ENCODE data around the gene MAN1C1.

Gene MAN1C1

GRCh38 chr1:25666460-25666859 lies 49.9 kb downstream of the MAN1C1 start:
- Histone ChIP-seq H3K36me3 (replicated peaks; ENCODE audit: low read depth, low read length) (no peaks in the 10 kb centered on the region), H3K9ac (ENCODE audit: low read length) (no peak overlapping the region), H3K4me3 (ENCODE audit: low read length) (no peak overlapping the region), H3K27me3 (ENCODE audit: low read depth, low read length) (no peaks in the 10 kb centered on the region), H3K79me2 (ENCODE audit: low read length) (no peaks in the 10 kb centered on the region), H3K4me1 (ENCODE audit: low read length) (no peaks in the 10 kb centered on the region), H4K20me1 (ENCODE audit: insufficient read depth, low read length) (no peaks in the 10 kb centered on the region), H2AFZ (ENCODE audit: low read depth, low read length) (no peak overlapping the region), H3K27ac (ENCODE audit: low read length) (no peak overlapping the region), H3K9me3 (ENCODE audit: insufficient read depth, low read length) (no peaks in the 10 kb centered on the region), H3K4me2 (ENCODE audit: low read length) (no peak overlapping the region)
- TF ChIP-seq CTCF (IDR thresholded peaks at IDR 0.05; ENCODE audit: low read depth, low read length) (no peak), EZH2phosphoT487 (IDR thresholded peaks at IDR 0.05; ENCODE audit: low read depth) (no peak)

- Histone ChIP-seq H3K9me3 (ENCODE audit: insufficient read depth, low read length) (no peaks in the 10 kb centered on the region), H3K4me2 (ENCODE audit: low read length) (no peak overlapping the region), H3K4me3 (ENCODE audit: low read length) (no peak overlapping the region), H2AFZ (ENCODE audit: low read depth, low read length) (no peak overlapping the region), H3K79me2 (ENCODE audit: low read length) (no peaks in the 10 kb centered on the region), H3K9ac (ENCODE audit: low read length) (no peak overlapping the region), H3K27me3 (ENCODE audit: low read depth, low read length) (peaks cover 6% of the 10 kb centered on the region; the same call in 1 of the 2 replicates), H4K20me1 (ENCODE audit: insufficient read depth, low read length) (no peaks in the 10 kb centered on the region), H3K27ac (ENCODE audit: low read length) (no peak overlapping the region), H3K4me1 (ENCODE audit: low read length) (no peaks in the 10 kb centered on the region), H3K36me3 (replicated peaks; ENCODE audit: low read depth, low read length) (no peaks in the 10 kb centered on the region)
- TF ChIP-seq EZH2phosphoT487 (IDR thresholded peaks at IDR 0.05; ENCODE audit: low read depth): no peak
- no peak for TF ChIP-seq CTCF (IDR thresholded peaks at IDR 0.05; ENCODE audit: low read depth, low read length)
These were observed 52.5 kb downstream of the MAN1C1 start for GRCh38 chr1:25668931-25669573.

GRCh38 chr1:25669781-25670567 lies 53.4 kb downstream of the MAN1C1 start:
- no peak overlapping the region for H3K27ac ChIP-seq (ENCODE audit: low read length)
- H3K9ac ChIP-seq (ENCODE audit: low read length): no peak overlapping the region
- H3K4me2 ChIP-seq (ENCODE audit: low read length): no peak overlapping the region
- H3K27me3 ChIP-seq (ENCODE audit: low read depth, low read length): peaks cover 6% of the 10 kb centered on the region; the same call in 1 of the 2 replicates
- H3K4me1 ChIP-seq (ENCODE audit: low read length): no peaks in the 10 kb centered on the region
- no peaks in the 10 kb centered on the region for H4K20me1 ChIP-seq (ENCODE audit: insufficient read depth, low read length)
- H3K79me2 ChIP-seq (ENCODE audit: low read length): no peaks in the 10 kb centered on the region
- no peak overlapping the region for H2AFZ ChIP-seq (ENCODE audit: low read depth, low read length)
- no peaks in the 10 kb centered on the region for H3K9me3 ChIP-seq (ENCODE audit: insufficient read depth, low read length)
- no peak for TF ChIP-seq EZH2phosphoT487 (IDR thresholded peaks at IDR 0.05; ENCODE audit: low read depth)
- no peak for TF ChIP-seq CTCF (IDR thresholded peaks at IDR 0.05; ENCODE audit: low read depth, low read length)
- H3K4me3 ChIP-seq (ENCODE audit: low read length): no peak overlapping the region
- no peaks in the 10 kb centered on the region for H3K36me3 ChIP-seq (replicated peaks; ENCODE audit: low read depth, low read length)

GRCh38 chr1:25671929-25672328 lies 55.3 kb downstream of the MAN1C1 start:
- H3K27ac ChIP-seq (ENCODE audit: low read length): no peak overlapping the region
- no peak overlapping the region for H3K9ac ChIP-seq (ENCODE audit: low read length)
- H3K79me2 ChIP-seq (ENCODE audit: low read length): no peaks in the 10 kb centered on the region
- no peak for TF ChIP-seq EZH2phosphoT487 (IDR thresholded peaks at IDR 0.05; ENCODE audit: low read depth)
- TF ChIP-seq CTCF (IDR thresholded peaks at IDR 0.05; ENCODE audit: low read depth, low read length): no peak
- H4K20me1 ChIP-seq (ENCODE audit: insufficient read depth, low read length): no peaks in the 10 kb centered on the region
- no peaks in the 10 kb centered on the region for H3K9me3 ChIP-seq (ENCODE audit: insufficient read depth, low read length)
- no peak overlapping the region for H3K4me3 ChIP-seq (ENCODE audit: low read length)
- H3K27me3 ChIP-seq (ENCODE audit: low read depth, low read length): peaks cover 14% of the 10 kb centered on the region
- no peak overlapping the region for H2AFZ ChIP-seq (ENCODE audit: low read depth, low read length)
- H3K4me2 ChIP-seq (ENCODE audit: low read length): no peak overlapping the region
- H3K4me1 ChIP-seq (ENCODE audit: low read length): peaks cover 11% of the 10 kb centered on the region
- no peaks in the 10 kb centered on the region for H3K36me3 ChIP-seq (replicated peaks; ENCODE audit: low read depth, low read length)

Measured in OCI-LY3 (cell line).